ENCODE results near the gene GBP4. TPM values are rescaled to one million over a fixed set of nuclear protein-coding genes. Genes with fewer than 3 reads are reported as not detected.

The GBP4 gene
- total RNA-seq, 1 donor from 2014 or later = 6.4 TPM

- no peak for DNase-seq (ENCODE audit: low spot score)
- intact Hi-C loops (cut with DNase I) = no loop called here
These were observed 26.1 kb downstream of the GBP4 start for GRCh38 chr1:89172468-89173143.

- intact Hi-C loops (cut with DNase I) = no loop called here
- no peak for DNase-seq (ENCODE audit: low spot score)
These were observed 27.7 kb downstream of the GBP4 start for GRCh38 chr1:89171067-89171438.

GRCh38 chr1:89170170-89171066 lies 28.3 kb downstream of the GBP4 start:
- DNase-seq (ENCODE audit: low spot score) = no peak
- intact Hi-C loops (cut with DNase I) = no loop called here

- intact Hi-C loops (cut with DNase I) = no loop called here
- DNase-seq (ENCODE audit: low spot score) = no peak
These were observed 29.6 kb downstream of the GBP4 start for GRCh38 chr1:89169166-89169565.

GRCh38 chr1:89167590-89168230 lies 31.0 kb downstream of the GBP4 start:
- DNase-seq (ENCODE audit: low spot score) = no peak
- intact Hi-C loops (cut with DNase I) = no loop called here

GRCh38 chr1:89166705-89167104 lies 32.0 kb downstream of the GBP4 start:
- intact Hi-C loops (cut with DNase I) = no loop called here

GRCh38 chr1:89165811-89166210 lies 32.9 kb downstream of the GBP4 start:
- DNase-seq (ENCODE audit: low spot score) = no peak
- intact Hi-C loops (cut with DNase I) = no loop called here

More at GRCh38 chr1:89166705-89167104, 32.0 kb downstream of the GBP4 start:
- no peak for DNase-seq (ENCODE audit: low spot score)

GRCh38 chr1:89151047-89151446 lies 47.7 kb downstream of the GBP4 start:
- intact Hi-C loops (cut with DNase I) = no loop called here

GRCh38 chr1:89149976-89150375 lies 48.8 kb downstream of the GBP4 start:
- intact Hi-C loops (cut with DNase I) = no loop called here
- no peak for DNase-seq (ENCODE audit: low spot score)

More at GRCh38 chr1:89151047-89151446, 47.7 kb downstream of the GBP4 start:
- DNase-seq (ENCODE audit: low spot score) = no peak

- no peak for DNase-seq (ENCODE audit: low spot score)
- intact Hi-C loops (cut with DNase I) = no loop called here
These were observed 49.5 kb downstream of the GBP4 start for GRCh38 chr1:89149229-89149628.

- DNase-seq (ENCODE audit: low spot score) = no peak
These were observed 50.8 kb downstream of the GBP4 start for GRCh38 chr1:89147678-89148658.

GRCh38 chr1:89146721-89147120 lies 52.0 kb downstream of the GBP4 start:
- no peak for DNase-seq (ENCODE audit: low spot score)
- intact Hi-C loops (cut with DNase I) = no loop called here

More at GRCh38 chr1:89147678-89148658, 50.8 kb downstream of the GBP4 start:
- intact Hi-C loops (cut with DNase I) = no loop called here

- intact Hi-C loops (cut with DNase I) = no loop called here
- no peak for DNase-seq (ENCODE audit: low spot score)
These were observed 55.3 kb downstream of the GBP4 start for GRCh38 chr1:89143484-89143883.

GRCh38 chr1:89142160-89142559 lies 56.6 kb downstream of the GBP4 start:
- intact Hi-C loops (cut with DNase I) = no loop called here
- DNase-seq (ENCODE audit: low spot score) = no peak

- intact Hi-C loops (cut with DNase I) = no loop called here
- no peak for DNase-seq (ENCODE audit: low spot score)
These were observed 65.0 kb downstream of the GBP4 start for GRCh38 chr1:89133747-89134146.

All from cardiac septum (tissue), 1 donor.